HG03045 (cell line): ENCODE data around the gene GATB.

Source experiments
- ATAC-seq: cut with Tn5 transposase; IDR thresholded peaks from one replicate; pipeline ENCODE4 v1.9.1; 2021; ENCODE audit warnings: mild to moderate bottlenecking, moderate library complexity; ENCODE audit not compliant: unreplicated experiment

Gene GATB

DNA sequence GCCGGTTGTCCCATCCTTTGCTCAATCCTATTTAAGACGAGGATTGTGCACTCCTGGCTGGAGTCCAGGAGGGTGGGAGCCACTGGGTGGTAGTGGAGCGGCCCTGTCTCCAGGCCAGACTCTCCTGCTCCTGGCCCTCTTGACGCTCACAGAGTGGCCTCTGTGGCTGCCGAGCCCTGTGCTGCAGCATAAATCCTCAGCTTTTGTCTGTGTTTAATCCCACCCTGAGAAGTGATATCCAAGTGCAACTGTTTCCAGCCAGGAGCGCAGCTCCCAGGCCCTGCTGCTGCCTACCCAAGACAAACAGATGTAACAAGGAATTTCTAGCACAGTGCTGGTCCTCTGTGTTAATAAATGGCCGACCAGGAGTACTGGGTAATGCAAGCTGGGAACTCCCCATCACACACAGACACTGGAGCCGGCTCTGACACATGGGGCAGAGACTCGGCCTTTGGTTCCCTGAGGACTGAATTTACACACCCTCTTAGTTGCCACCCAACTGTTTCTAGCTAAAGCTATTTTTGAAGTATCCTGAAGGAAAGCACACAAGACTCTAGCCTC lies 85.3 kb downstream of the GATB start:
- no peak for ATAC-seq

DNA sequence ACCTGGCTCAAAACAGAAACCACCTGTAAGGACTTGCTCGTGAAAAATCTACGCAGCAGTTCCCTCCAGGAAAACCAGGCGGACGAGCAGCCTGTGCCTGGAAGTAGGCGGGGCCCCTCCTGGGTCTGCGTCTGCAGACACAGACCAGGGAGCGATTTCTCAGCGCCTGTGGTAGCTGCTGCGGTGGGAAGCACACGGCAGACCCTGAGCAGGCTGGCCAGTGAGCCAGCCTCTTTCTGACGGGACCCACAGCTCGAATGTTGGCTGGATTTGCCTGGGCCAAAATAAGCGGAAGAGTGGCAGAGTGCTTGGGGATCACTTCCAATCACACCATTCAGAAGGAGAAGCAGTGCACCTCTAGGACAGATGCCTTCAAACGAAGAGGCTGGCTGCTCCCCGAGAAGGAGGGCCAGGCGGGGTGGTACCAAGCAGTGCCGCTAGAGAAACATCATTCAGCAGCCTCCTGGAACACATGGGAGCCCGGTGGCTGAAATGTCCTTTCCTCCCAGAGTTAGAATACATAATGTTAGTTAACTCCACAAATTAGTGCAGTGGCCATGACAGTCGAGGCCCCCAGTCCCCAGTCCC lies 85.9 kb downstream of the GATB start:
- no peak for ATAC-seq

DNA sequence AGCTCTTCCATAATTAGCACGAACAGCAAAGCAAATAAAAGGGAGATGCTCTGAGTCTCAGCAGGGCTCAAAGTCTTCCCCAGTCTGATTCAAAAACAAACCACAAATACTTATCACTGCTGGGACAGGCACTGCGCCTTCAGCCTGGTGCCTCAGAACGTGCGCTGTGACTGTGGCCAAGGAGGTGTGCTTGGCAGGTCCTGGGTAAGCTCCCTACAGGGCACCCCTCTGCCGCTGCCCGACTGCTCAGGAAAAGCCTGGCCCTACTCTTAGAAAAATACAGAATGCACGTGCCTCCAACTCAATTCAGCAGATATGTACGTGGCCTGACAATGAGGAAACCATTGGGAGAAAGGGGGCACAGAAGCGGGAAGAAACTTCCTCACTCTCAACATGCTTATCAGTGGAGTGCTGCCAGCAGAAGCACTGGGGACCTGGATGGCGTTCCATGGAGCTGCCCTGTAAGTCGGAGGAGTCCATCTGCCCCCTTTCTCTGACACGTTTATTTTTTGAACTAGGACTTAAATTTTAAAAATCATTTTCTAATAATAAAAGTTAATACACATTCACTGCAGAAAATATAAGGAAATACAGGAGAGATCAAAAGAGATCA lies 86.8 kb downstream of the GATB start:
- ATAC-seq, result no peak

DNA sequence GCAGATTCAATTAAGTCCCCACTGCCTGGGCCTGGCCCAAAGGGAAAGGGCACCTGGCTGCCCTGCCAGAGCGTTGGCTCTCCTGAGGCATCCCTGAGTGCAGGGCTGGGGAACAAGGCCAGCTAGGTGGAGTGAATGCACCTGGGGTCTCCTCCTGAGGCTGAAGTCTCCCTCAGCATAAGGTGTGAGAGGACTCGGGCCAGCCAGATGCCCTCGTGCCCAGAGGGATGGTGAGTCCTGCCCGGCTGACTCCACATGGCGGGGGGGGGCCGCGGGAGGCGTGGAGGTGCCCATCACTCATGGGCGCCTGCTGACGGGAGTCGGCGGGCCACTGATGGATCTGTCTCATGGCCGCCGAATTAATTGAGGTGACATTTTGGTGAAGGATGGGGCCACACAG lies 87.8 kb downstream of the GATB start:
- ATAC-seq, result no peak

DNA sequence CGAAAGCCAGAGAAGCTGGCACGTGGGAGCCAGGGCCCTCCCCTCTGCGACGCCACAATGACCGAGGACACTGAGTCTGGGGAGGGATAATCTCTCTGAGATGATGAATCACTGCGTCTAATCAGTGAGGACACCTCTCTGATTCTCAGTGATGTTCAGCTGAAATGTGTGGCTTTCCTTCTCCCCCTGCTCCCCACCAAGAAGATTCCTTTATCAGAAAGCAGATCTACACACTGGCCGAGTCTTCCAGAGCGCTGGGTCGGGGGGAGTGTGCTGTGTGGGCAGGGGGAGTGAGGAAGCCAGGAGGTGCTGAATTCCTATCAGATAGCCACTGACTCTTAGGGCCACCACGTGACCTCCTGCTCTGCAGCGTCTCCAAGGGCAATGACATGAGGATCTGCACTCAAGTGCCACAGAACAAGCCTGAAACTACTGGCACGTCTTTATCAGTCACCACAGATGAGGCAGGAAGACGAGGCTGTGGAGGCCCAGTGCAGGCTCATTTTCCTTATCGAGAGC lies 89.2 kb downstream of the GATB start:
- no peak for ATAC-seq

DNA sequence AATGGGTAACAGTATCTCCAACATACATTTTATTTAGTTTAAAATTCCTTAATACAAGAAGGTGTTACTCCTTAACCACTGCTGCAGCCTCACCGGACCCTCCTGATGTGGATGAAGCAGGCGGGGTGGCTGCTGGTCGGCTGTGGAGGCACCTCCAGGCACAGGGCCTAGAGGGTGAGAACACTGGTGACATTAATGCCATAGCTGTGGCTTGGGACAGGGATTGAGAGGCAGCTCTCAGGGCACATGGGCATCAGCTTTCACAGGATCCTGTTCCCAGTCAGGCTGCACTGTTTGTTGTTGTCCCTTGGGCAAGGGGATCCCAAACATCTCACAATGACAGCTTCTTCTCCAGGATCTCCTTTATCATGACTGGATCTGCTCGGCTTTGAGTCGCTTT lies 90.0 kb downstream of the GATB start:
- ATAC-seq, result no peak

DNA sequence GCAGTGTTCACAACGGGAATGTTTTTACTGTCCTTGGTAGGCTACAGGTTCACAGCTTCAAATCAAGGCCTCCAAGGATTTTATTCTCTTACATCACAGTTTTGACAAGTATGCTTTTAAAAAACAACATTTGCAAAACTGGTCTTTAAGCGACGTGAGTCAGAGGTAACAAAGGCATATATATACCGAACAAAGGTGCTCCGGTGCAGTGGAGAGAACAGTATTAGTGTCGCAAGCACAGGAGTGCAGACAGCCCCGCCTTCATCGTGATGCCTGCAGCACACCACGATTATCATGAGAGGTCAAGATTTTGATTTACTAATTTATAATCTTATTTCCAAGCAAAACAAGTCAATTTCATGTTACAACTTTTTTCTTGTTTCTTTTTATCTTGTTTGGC lies 90.8 kb downstream of the GATB start:
- no peak for ATAC-seq

DNA sequence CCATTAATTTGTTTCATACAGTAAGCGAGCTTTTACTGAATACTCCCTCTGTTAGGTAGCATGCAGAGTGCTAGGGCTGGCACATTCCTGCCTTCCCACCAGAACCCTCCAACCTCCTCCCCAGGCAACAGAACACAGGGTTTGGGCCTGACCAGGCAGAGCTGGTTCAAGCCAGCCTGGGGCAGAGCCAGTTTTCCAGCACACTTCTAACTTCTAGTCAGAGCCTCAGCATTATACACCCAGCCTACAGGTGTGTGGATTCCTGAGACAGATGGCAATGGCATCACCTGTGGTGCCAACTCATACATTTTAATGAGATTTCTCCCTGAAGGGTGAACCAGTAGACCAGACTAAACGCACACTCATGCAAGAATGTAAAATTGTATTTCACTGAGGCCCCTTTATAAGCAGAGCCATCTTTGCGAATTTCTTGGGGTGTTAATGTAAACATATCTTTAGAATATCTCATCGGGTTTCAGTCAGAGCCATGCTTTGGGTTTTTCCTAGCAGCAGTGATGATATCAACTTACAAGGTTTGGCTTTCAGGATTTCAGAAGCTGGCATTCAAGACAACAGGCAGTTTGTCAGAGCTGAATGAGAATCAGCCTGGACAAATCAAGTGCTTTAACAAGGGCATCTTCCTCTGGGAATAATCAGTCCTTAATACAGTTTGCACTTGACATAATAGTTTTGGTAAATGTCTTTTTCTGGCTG lies 92.0 kb downstream of the GATB start:
- no peak for ATAC-seq

DNA sequence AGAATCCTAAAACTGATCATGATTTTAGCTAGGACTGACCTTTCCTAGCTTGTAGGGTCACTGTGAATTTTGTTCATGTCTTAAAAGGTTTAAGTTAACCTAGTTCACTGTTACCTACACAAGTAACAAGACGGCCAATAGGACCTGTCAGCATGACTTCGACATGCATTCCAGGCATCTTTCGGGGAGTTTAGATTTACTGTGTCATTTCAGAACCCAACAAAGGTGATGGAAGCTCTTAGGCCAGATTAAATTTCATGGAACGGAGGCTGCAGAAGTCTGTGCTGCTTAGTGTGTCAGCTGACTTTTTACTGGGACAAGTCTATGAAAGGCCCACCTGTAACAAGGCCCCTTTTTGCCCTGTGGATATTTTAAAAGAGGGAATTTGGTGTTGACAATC lies 93.1 kb downstream of the GATB start:
- ATAC-seq, result no peak

DNA sequence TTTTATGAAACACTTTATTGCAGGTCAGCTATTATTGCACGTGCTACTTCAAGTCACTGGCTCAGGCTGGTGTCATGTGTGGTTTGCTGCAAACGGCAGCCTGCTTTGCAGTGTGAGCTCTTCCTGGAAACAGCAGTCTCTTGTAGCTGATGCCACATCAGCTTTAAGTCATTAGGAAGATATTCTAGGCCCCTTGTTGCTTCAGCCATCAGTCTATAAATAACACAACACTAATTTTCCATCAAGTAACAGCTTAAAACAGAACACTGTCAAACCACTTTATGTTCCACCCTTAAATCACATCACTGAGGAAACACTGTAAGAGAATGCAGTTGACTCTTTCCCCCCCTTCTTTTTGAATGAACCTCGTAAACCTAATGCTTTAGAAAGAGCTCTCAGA lies 93.8 kb downstream of the GATB start:
- ATAC-seq, result no peak

DNA sequence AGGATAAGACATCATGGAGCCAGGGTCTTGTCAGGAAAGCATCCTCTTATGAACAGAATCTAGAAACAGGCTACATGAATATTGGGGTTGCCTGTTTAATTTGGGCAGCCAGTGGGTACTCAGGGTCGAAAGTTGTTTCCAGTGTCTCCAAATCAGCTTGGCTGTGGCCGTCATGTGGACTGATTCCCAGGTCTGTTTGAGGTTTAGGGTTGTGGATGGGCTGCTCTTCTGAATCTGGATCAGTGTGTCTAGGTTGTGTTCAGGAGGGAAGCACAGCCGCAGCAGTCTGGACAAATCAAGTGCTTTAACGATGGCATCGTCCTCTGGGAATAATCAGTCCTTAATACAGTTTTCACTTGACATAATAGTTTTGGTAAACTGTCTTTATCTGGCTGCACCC lies 94.3 kb downstream of the GATB start:
- no peak for ATAC-seq

DNA sequence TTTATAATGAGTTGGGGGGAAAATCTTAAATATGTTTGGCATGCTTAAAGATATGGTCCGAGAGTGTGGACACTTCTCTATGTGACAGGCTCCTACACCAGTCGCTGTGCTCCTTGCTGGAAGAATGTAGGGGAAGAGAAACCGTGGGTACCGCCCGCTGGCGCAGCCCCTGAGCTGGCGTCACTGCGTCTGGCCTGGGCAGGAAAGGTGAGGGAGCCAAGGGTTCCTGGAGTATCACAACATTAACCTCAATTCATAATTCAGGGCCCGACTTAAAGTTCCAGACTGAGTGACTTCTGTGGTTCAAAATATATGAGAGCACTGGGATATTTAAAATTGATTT lies 95.1 kb downstream of the GATB start:
- ATAC-seq, result no peak

DNA sequence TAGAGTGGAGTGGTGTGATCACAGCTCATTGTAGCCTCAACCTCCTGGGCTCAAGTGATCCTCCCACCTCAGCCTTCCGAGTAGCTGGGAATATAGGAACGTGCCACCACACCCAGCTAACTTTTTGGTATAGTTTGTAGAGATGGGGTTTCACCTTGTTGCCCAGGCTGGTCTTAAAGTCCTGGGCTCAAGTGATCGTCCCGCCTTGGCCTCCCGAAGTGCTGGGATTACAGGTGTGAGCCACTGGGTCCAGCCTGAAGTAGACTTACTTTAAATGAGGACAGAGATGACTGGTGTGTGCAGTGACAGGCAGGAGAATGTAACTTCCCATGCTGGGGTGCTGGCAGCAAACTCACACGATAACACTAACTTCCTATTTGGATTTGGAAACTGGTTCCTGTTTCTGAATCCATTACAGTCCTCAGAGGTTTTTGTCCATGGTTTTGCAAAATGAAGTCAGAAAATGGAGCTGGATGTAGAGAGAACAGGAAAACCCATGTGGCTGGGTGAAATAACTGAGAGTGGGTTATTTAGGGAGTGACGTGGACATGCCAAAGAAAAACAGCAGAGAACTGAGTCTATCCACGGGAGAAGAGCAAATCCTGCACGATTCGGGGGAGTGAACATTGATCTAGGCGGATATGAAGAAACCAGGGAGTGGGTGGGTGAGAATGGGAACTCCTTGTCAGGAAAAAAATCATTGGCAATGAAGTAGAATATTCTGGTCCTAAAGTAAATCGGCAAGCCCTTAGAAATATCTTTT lies 95.6 kb downstream of the GATB start:
- no peak for ATAC-seq

DNA sequence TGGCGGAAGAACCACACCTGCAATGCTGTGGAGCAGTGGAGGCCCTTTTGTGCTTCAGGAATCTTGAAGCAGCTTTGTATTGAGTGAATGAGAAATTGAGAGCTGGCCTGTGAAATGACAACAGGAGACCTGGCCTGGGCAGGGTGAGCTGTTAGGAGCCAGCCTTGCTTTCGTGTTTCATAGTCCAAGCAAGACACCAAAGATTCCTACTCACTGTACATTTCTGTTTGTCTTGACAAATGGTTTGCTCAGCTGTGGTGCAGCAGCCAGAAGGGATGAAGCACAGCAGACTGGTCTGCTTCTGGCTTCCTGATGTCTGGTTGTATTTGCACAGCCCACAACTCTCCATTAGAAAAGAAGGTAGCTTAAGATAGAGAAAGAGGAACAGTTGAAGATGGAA lies 96.5 kb downstream of the GATB start:
- no peak for ATAC-seq

DNA sequence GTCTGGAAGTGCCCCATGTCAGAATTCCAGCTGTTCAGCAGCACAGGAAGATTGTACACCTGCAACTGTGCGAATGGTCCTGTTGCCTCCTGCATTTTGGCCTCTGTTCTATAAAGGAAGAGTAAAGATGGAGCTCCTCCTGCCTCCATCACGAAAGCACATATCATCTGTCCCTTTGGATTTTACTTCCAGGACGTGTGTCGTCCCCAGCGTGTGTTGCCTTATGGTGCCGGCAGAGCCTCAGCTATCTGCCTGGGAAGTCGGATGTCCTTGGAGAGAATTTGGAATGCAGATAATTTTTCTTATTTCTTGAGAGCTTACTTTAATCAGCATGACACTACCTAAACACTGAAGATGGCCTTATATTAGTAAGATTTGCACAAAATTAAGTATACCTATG lies 97.7 kb downstream of the GATB start:
- ATAC-seq, result no peak

DNA sequence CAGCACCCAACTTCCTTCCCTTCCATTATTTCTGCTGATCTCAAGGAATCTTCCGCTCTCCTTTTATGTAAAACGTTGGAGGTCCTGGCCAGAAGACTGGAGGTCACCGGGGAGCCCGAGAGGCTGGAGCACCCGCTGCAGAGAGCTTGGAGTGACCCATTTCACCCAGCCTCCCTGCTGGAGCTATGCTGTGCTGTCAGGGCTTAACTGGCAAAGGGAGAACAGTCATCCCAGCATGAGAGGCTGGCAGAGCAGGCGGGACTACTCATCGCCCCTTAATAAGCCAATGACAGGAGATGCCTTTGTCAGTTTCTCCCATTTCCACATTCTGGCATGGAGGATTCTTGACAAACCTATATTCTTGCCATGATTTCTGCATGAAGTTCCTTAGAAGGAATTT lies 98.9 kb downstream of the GATB start:
- ATAC-seq, result no peak

DNA sequence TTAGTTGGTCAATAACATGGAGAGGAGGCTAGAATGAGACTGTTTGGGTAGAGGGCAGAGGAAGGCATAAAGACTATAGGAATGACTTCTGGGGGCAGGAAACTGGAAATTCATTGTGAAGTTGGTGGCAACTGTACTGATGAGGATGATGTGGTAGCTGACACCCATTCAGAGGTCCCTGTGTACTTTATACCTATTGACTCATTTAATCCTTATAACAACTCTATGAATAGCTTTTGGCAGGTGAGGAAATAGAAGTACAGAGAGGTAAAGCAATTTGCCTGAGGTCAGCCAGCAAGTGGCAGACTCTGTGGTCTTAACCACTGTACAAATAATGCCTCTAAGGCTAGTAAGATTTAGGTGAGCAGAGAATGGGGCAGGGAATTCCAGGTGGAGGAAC lies 100.1 kb downstream of the GATB start:
- ATAC-seq, result no peak

DNA sequence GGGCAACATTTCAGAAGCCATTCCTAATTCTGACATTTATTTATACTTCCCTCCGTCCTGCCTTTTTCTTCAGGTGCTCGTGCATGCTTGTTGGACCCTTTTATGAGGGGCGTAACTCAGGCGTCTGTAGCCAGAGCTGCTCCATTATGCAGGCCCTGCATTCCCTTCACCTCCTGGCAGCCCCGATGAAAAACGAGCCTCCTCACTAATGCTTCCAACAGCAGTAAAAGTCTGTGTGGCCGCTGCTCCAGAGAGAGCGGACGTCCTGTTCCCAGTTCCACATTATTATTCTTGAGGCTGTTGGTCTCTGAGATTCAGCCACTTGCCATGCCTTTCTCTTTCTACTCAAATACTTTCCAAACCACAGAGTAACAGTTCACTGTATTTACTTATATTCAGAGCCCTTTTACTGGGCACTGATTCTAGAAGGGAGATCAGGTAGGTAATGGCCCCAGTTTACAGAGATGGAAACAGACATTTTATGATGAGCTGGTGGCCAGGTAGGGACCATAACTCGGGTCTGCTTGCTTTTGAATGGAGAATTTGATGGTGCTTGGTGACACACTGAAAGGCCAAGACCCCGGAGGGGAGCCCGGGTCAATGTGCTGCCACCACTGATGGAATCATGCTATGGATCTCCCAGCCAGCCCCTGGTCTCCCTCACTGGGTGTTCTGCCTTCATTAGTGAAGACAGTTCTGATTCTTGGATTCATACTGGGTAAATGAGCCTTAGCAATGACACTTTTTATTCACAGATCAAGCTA lies 101.0 kb downstream of the GATB start:
- no peak for ATAC-seq

DNA sequence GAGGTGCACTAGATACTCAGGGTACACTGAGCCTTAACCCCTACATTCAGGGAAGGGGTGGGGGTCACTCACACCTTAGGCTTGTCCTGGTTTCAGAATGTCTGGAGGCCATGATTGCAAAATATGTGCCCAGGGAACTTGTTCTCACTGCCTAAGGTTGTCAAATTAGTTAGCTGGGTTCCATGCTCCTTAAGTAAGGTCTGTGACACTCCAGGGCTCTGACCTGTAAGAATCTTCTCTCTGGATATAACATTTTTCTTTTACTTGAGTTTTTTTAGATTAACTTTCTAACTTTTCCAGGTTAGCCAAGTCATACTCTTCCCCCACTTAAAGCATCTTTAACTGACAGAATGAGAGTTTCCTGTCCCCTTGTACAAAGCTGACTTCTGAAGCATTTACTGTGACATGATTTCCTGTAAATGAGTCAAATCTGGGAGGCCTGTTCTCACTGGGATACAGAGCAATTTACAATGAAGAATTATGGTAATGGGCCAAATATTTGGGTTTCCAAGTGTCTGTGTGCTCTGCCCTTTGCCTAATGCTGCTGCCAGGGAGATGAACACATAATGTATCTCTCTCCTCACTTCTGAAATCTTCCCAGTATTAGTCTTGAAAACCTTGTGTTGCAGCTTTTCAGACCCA lies 101.7 kb downstream of the GATB start:
- ATAC-seq, result no peak

DNA sequence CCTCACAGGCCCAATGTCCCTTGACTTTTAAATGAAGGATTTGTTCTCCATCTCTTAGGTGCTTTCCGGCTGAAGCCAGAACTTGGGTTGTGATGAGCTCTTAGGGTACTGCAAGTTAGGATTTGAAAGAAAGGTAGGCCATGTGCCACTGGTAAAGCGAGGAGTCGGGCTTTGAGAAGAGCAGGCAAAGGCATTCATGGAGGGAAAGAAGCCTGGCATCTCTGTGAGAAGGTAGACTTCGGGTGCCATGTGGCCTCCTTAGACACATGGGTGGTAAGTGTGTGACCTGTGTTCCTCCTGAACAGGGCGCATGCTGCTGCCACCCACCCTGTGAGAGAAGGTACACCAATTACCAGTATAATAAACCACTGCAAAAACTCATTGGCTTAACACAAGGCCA lies 102.9 kb downstream of the GATB start:
- no peak for ATAC-seq
